ENCODE data around the gene CAPNS1.
A peak's percentile ranks its signal among the peaks of the same experiment; 100 is the strongest.

The CAPNS1 gene

GRCh38 chr19:36139473-36140303, at the start of gene CAPNS1:
CAPNS1 (plus strand) TSS chr19:36140066; CDS start chr19:36141012, 946 bp downstream.
- H3K27ac ChIP-seq, result peak within 1 kb of the TSS; percentile 96
- TF ChIP-seq ZFX (IDR thresholded peaks at IDR 0.05), result 0 out of 2 replicates have a peak, but pooled peaks have one; percentile 31
- no peak for TF ChIP-seq CTCF (conservative IDR thresholded peaks at IDR 0.05)

GRCh38 chr19:36090910-36091695, 48.8 kb upstream of the CAPNS1 start:
- H3K27ac ChIP-seq, result no peak overlapping the region
- TF ChIP-seq ZFX (IDR thresholded peaks at IDR 0.05) (no peak), CTCF (conservative IDR thresholded peaks at IDR 0.05) (no peak)

GRCh38 chr19:36092566-36092965, 47.3 kb upstream of the CAPNS1 start:
- no peak overlapping the region for H3K27ac ChIP-seq
- no peak for TF ChIP-seq CTCF (conservative IDR thresholded peaks at IDR 0.05)
- no peak for TF ChIP-seq ZFX (IDR thresholded peaks at IDR 0.05)

GRCh38 chr19:36093146-36093662, 46.7 kb upstream of the CAPNS1 start:
- TF ChIP-seq CTCF (conservative IDR thresholded peaks at IDR 0.05) (no peak), ZFX (IDR thresholded peaks at IDR 0.05) (no peak)
- H3K27ac ChIP-seq, result no peak overlapping the region

GRCh38 chr19:36093687-36094086, 46.2 kb upstream of the CAPNS1 start:
- TF ChIP-seq ZFX (IDR thresholded peaks at IDR 0.05) (no peak), CTCF (conservative IDR thresholded peaks at IDR 0.05) (no peak)

GRCh38 chr19:36097036-36097435, 42.8 kb upstream of the CAPNS1 start:
- H3K27ac ChIP-seq, result no peak overlapping the region
- TF ChIP-seq ZFX (IDR thresholded peaks at IDR 0.05) (no peak), CTCF (conservative IDR thresholded peaks at IDR 0.05) (no peak)

More at GRCh38 chr19:36093687-36094086, 46.2 kb upstream of the CAPNS1 start:
- no peak overlapping the region for H3K27ac ChIP-seq

Measured in C4-2B (cell line).